ENCODE results near the gene TMC4.
"Not testable (repeated sequence)": the region's sequence is repeated elsewhere in the genome, so short reads cannot be mapped to it uniquely, and the experiment has no call there.

The TMC4 gene

DNA sequence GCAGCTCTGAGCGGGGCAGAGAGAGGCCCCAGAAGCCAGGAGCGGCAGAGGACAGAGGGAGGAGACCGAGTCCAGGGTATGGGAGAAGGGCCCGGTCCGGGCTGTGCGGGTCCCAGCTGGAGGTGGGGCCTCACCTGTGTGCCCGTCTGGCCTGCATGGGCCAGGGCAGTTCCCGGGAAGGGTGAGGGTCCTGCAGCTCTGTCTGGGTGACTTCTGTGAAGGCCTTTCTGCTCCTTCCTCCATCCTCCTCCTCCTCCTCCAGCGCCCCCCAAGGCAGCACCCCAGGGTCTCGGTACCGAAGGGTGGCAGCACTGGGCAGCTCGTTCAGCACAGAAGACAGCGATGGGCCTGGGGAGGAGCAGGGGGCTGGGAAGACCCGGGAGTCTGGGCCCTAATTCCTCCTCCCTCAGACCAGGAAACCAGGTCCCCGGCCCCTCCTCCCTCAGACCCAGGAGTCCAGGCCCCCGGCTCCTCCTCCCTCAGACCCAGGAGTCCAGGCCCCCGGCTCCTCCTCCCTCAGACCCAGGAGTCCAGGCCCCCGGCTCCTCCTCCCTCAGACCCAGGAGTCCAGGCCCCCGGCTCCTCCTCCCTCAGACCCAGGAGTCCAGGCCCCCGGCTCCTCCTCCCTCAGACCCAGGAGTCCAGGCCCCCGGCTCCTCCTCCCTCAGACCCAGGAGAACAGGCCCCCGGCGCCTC is 1.1 kb downstream of the TMC4 start:
- H3K4me3 Mint-ChIP-seq, H3K9me3 Mint-ChIP-seq, DNase-seq, H3K27me3 Mint-ChIP-seq, H3K27ac Mint-ChIP-seq, ATAC-seq: not testable (repeated sequence)
- peaks cover 27% of the 10 kb centered on the region for H3K4me1 Mint-ChIP-seq

DNA sequence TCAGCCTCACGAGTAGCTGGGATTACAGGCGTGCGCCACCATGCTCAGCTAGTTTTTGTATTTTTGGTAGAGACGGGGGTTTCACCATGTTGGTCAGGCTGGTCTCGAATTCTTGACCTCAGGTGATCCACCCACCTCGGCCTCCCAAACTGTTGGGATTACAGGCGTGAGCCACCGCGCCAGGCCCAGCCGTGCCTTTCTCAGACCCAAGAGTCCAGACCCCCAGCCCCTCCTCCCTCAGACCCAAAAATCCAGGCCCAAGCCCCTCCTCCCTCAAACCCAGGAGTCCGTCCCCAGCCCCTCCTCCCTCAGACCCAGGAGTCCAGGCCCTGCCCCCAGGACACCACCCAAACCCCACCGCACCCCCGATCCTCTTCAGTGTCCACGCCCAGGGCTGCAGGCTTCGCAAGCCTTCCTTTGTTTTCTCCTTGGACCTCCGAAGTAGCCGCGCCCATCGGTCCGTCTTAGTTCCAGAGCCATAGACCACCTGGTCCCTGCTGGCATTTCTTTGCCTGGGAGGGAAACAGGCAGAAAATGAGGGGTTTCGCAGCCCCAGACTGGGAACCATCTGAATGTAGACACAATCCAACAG is 3.7 kb downstream of the TMC4 start:
- ATAC-seq (no peak), DNase-seq (no peak)
- Mint-ChIP-seq H3K4me3 (peak overlapping the region in 1 of 2 donors; percentile 53), H3K27me3 (peaks cover 5% of the 10 kb centered on the region), H3K9me3 (no peaks in the 10 kb centered on the region), H3K4me1 (peaks cover 37% of the 10 kb centered on the region), H3K27ac (no peak overlapping the region)

DNA sequence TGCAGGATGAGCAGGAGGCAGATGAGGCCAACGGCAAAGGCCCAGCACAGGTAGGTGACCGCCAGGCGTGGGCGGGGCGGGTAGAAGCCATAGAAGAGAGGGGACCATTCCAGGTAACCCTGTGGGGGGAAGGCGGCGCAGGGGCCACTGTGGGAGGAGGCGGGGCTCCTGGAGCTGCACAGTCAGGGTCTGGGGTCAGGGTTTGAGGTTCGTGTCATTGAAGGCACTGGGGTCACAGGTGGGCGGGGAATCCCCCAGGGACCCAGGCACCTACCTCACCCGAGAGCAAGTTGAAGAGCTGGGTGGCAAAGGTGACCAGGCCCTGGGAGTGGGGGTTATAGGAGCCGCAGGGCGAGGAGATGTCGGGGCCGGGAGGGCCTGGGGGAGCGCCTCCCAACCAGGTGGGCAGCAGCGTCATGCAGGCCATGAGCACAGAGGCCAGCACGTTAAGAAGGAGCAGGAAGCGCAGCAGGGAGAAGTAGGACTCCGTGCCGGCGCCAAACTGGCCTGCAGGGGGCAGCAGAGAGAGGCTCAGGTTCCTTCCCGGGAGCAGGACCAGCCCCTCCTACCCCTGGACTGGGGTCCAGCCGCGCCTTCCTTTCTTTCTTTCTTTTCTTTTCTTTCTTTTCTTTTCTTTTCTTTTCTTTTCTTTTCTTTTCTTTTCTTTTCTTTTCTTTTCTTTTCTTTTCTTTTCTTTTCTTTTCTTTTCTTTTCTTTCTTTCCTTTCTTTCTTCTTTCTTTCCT is 4.6 kb downstream of the TMC4 start:
- no peak overlapping the region for H3K27ac Mint-ChIP-seq
- ATAC-seq (peak; percentile 88), DNase-seq (peak; percentile 85 to 87)
- H3K27me3 Mint-ChIP-seq: peaks cover 10% of the 10 kb centered on the region
- no peaks in the 10 kb centered on the region for H3K9me3 Mint-ChIP-seq
- H3K4me1 Mint-ChIP-seq: peaks cover 37% of the 10 kb centered on the region
- H3K4me3 Mint-ChIP-seq: peak overlapping the region; percentile 53 to 69

DNA sequence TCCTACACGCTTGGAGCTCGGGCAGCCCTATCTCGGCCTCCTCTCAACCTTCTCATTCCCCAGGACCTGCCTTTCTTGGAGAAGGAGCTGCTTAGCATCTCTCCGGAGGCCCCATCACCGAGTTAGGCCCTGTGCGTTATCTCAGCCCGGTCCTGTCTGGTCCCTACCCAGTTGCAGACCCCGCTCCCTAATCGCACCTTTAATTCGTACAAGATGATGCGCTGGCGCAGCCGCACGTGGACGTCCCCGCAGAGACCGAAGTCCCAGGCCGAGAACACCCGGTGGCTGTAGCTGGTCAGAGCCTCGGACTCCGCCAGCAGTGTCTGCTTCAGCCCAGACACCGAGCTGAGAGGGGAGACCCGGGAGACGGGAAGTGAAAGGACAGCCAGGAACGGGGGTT is 7.7 kb downstream of the TMC4 start:
- no peak for DNase-seq
- no peaks in the 10 kb centered on the region for H3K9me3 Mint-ChIP-seq
- no peak for ATAC-seq
- H3K27ac Mint-ChIP-seq: no peak overlapping the region
- H3K4me1 Mint-ChIP-seq: peaks cover 60% of the 10 kb centered on the region
- peak overlapping the region in 1 of 2 donors; percentile 86 for H3K4me3 Mint-ChIP-seq
- H3K27me3 Mint-ChIP-seq: peaks cover 10% of the 10 kb centered on the region

DNA sequence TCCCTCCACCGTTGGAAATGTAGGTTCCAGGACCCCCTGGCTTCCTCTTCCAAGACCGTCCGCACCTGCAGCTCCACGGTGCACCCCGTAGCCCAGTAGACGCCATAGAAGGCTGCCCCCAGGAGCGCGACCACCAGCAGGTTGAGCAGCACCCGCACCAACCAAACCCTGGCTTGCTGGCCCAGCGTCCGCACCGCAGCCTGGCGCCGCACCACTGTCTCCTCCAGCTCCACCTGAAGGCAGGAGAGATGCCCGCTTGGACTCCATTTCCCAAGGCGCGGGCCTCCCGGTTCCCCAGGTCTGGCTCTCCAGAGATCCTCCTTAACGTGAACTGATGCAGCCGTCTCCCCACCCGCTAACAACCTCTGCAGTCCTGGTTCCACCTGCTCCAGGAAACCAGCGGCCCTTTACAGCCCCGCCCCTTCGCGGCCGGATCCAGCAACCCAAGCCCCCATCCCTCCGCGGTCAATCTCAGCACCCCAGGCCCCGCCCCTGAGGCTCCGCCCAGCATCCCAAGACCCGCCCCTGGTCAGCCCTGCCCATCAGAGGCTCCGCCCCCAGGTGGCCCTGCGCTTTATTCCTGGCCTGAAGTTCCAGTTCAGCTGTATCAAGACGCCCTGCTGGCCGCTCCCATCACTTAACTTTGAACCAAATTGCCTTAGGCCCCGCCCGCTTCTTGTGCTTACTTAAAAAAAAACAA is 8.4 kb downstream of the TMC4 start:
- Mint-ChIP-seq H3K27ac (no peak overlapping the region), H3K9me3 (no peaks in the 10 kb centered on the region), H3K4me3 (peak overlapping the region; percentile 70 to 86), H3K27me3 (peaks cover 10% of the 10 kb centered on the region), H3K4me1 (peaks cover 64% of the 10 kb centered on the region)
- ATAC-seq: no peak
- peak; percentile 68 to 71 for DNase-seq

DNA sequence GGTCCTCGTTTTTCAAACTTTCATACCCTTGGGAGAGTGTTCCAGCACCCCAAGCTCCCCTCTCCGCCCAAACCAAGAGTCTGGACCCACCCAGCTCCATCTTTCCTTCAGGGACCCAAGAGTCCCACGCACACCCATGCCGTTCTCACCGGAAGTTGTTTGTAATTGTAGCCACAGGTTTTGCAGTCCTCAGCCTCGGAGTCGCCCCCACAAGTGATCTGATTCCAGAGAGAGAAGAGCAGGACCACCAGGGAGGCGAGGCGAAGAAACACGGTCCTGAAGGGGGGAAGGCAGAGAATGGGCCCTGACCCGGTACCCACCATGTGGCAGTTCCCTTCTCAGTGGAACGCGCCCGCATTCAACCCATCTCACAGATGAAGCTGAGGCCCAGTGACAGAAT is 10.1 kb downstream of the TMC4 start:
- peaks cover 10% of the 10 kb centered on the region for H3K27me3 Mint-ChIP-seq
- DNase-seq (no peak), ATAC-seq (no peak)
- H3K27ac Mint-ChIP-seq: no peak overlapping the region
- peaks cover 65% of the 10 kb centered on the region for H3K4me1 Mint-ChIP-seq
- no peaks in the 10 kb centered on the region for H3K9me3 Mint-ChIP-seq
- H3K4me3 Mint-ChIP-seq: peak overlapping the region; percentile 87 to 93

DNA sequence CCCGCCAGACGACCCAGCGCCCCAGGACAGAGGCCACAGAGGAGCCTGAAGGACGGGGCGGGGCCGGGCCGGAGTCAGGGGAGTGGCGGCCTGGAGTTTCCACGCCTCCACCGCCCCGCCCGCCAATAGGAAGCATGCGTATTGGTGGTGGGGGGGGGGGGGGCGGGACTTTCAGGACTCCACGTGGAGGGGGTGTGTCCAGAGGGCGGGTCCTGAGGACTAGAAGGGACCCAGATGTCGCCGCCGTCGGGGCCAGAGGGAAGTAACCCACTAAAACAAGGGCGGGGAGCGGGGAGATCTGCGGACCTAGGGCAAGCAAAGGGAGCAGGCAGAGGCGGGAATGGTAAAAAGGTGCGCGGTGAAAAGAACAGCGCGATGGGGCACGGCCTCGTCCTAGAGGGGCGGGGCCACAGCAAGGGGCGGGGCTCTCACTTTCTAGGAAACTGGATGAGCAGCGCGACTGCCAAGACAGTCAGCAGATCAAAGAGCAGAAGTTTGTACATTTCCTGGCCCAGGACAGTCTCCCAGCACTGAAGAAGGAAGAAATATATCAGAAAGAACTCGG is 10.6 kb downstream of the TMC4 start:
- peak; percentile 24 for ATAC-seq
- Mint-ChIP-seq H3K9me3 (no peaks in the 10 kb centered on the region), H3K4me3 (peak overlapping the region; percentile 87 to 93), H3K4me1 (peaks cover 65% of the 10 kb centered on the region), H3K27me3 (peaks cover 10% of the 10 kb centered on the region), H3K27ac (peak overlapping the region in 1 of 2 donors; percentile 98)
- peak; percentile 78 to 79 for DNase-seq

DNA sequence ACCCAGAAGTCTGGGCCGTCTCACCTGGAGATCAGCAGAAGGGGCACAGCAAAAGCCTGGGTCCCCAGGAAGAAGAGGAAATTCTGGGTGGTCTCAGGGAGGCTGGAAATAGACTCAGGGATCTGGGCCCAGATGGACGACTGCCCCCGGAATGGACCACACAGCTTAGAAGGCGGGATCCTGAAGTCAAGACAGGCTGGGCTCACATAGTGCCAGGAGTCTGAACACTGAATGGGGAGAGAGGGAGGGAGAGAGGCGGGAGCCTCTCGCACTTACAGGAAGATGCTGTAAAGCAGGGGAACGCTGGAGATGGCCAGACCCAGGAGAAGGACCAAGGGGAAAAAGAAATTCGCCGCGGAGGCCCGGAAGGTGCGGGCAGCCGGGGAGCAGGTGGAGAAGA is 12.1 kb downstream of the TMC4 start:
- DNase-seq: no peak
- Mint-ChIP-seq H3K4me3 (peak overlapping the region; percentile 90 to 98), H3K27ac (peak overlapping the region in 1 of 2 donors; percentile 74), H3K9me3 (no peaks in the 10 kb centered on the region), H3K27me3 (peaks cover 10% of the 10 kb centered on the region), H3K4me1 (peaks cover 77% of the 10 kb centered on the region)
- ATAC-seq: no peak

DNA sequence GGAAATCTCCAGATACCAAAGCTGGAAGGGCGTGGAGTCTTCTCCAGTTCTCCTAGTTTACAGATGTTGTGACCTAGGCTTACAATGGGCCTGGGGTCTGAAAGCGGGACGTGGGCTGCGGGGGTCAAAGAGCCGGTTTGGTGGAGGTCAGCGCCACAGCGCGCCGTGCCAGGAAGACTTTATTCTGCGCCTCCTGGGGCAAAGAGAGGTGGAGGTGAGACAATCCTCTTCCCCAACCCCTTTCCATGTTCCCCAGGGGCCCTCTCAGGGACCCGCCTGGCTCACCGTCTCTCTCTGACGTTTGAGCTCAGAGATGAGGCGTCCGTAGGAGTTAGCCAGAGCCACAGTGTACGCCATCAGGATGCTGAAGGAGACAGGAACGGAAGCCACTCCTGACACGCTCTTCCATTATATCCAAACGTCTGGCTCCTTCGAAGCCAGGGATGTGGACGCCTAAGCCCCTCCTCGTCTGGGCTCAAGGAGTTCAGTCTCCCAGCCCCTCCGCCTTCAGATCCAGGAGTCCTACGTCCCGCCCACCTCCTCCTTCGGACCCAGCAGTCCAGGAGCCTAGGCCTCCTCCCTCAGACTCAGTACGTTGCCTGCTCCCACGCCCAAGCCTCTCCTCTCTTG is 12.7 kb downstream of the TMC4 start:
- ATAC-seq (no peak), DNase-seq (no peak)
- Mint-ChIP-seq H3K9me3 (no peaks in the 10 kb centered on the region), H3K4me3 (peak overlapping the region; percentile 90 to 98), H3K4me1 (peaks cover 78% of the 10 kb centered on the region), H3K27me3 (peaks cover 10% of the 10 kb centered on the region), H3K27ac (peak overlapping the region; percentile 97)

DNA sequence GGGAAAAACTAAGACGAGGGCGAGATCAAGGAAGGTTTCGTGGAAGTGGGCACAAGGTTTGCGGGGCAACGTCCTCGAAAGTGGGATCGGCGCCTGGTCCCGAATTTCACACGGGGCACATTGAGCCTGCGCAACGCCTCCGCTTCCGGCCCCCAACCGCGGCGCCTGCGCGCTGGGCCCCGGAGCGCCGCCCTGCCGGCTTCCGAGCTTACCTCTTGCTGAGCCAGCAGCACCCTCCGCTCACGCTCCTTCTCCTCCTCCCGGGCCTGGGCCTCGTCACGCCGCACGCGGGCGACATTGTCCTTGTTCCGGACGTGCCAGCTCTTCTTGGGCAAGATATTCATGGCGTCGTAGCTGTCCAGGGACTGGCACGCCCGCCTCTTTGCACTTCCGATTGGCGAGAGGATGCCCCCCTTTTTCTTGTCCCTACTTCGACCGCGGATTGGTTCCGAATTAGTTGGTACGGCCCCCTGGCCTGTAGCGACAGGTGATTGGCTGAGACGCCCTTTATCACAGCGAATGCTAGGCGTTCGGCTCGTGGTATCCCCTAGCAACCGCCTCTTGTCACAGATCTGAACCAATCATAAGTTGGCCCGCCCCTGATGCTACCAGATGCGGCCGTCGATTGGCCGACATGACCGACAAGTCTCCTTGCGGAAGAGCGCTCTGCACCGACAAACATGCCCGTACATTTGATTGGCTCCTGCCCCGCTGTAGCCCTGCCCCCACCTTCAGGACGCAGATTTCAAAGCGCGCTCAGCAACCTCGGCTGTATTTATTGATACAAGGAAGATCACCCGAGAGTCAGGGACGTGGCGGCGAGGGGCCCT is 13.4 kb downstream of the TMC4 start, which contains the start of gene LENG1:
TSS of gene LENG1 (minus strand) at position 370 of the 830 bp plus-strand sequence. CDS start at position 344, 26 bp downstream.
- peak; percentile 97 to 99 for DNase-seq
- peak within 1 kb of the TSS; percentile 99 for H3K27ac Mint-ChIP-seq
- peak; percentile 94 for ATAC-seq

DNA sequence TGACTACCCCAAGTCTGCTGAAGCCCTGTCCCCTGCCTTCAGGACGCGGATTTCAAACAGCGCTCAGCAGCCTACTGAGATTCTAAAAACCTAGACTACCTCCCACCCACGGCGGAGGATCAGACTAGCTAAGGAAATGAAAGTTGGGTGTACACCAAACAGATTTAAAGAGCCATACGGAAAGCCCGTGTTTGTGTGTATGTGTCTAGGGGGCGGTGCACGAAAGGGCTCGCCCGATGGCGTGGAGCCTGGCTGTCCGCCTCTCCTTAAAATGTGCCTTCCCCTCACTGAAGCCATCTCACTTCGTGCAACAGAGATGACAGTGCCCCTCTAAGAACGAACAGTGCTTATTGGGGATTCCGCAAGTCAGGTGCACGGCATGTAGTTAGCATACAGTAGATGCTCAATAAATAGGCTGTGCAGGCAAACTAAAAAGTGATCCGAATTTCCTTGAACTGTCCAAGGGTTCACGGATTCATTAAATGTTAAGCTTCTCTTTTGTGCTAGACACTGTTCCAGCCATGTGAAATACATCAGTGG is 14.1 kb downstream of the TMC4 start:
- H3K4me3 Mint-ChIP-seq: peak overlapping the region; percentile 90 to 98
- no peaks in the 10 kb centered on the region for H3K9me3 Mint-ChIP-seq
- H3K4me1 Mint-ChIP-seq: peaks cover 79% of the 10 kb centered on the region
- ATAC-seq: no peak
- H3K27ac Mint-ChIP-seq: peak overlapping the region; percentile 62 to 99
- peaks cover 1% of the 10 kb centered on the region for H3K27me3 Mint-ChIP-seq
- DNase-seq: peak; percentile 42 to 43

More for the DNA sequence above, 13.4 kb downstream of the TMC4 start, which contains the start of gene LENG1:
- no peaks in the 10 kb centered on the region for H3K9me3 Mint-ChIP-seq
- H3K27me3 Mint-ChIP-seq: peaks cover 8% of the 10 kb centered on the region
- H3K4me3 Mint-ChIP-seq: peak within 1 kb of the TSS; percentile 90 to 98
- H3K4me1 Mint-ChIP-seq: peaks cover 79% of the 10 kb centered on the region

DNA sequence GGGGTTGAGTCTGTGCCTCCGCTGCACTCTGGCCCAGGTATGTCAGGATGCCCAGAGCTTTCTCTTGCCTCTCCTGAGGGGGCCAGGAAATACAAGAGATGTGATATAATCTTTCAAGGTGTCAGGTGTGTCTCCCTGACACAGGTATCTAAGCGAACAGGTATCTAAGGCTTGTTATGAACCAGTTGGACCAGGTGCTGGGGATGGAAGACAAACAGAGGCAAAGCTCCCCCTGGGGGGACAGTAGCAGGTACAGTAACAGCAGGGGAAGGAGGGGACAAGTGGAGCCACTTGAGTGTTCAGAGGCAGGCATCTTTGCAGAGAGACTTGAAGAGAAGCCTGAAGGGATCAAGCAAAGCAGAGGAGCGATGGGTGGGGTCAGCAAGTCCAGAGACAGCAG is 16.0 kb downstream of the TMC4 start:
- ATAC-seq (no peak), DNase-seq (no peak)
- no peak overlapping the region for H3K4me3 Mint-ChIP-seq
- H3K4me1 Mint-ChIP-seq: peaks cover 78% of the 10 kb centered on the region
- no peaks in the 10 kb centered on the region for H3K27me3 Mint-ChIP-seq
- no peaks in the 10 kb centered on the region for H3K9me3 Mint-ChIP-seq
- H3K27ac Mint-ChIP-seq: peak overlapping the region in 1 of 2 donors; percentile 88

DNA sequence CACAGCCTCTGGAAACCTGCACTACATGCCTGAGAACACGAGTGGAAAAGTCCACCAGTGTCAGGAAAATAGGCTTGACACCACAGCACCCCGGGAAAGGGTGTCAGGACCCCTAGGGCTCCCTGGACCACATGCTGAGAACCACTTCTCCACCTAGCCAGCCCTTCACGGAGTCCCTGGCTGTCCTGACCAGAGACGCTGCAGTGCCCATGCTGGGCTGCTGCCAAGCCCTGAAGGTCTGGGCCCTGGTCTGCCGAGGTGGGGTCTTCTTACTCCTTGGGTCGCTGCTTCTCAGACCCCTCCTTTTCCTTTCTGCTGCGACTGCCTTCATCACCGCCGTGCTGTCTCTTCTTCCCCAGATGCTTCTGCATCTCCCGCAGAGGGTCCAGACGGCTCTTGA is 16.5 kb downstream of the TMC4 start:
- no peaks in the 10 kb centered on the region for H3K27me3 Mint-ChIP-seq
- ATAC-seq (no peak), DNase-seq (no peak)
- peak overlapping the region in 1 of 2 donors; percentile 88 for H3K27ac Mint-ChIP-seq
- no peak overlapping the region for H3K4me3 Mint-ChIP-seq
- H3K9me3 Mint-ChIP-seq: no peaks in the 10 kb centered on the region
- H3K4me1 Mint-ChIP-seq: peaks cover 74% of the 10 kb centered on the region

DNA sequence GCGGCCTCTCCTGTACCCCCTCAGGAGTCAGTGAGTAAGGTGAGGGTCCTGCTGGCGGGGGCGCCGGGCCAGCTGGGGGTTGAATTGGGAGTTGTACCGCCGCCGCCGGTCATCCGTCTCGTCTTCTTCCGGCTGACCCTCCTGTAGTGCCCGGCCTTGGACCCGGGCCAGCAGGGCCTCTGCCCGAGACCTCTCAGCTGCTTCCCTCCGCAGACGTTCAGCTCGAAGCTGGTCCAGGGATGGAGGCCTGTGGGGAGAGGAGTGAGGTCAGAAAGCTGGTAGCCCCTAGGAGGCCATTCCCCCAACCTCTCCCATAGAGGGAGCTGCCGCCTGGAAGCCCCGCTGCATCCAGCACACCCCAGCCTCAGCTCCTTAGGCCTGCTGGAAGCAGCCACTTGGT is 17.3 kb downstream of the TMC4 start:
- H3K27me3 Mint-ChIP-seq: no peaks in the 10 kb centered on the region
- DNase-seq (no peak), ATAC-seq (no peak)
- no peaks in the 10 kb centered on the region for H3K9me3 Mint-ChIP-seq
- peak overlapping the region in 1 of 2 donors; percentile 81 for H3K27ac Mint-ChIP-seq
- peaks cover 66% of the 10 kb centered on the region for H3K4me1 Mint-ChIP-seq
- no peak overlapping the region for H3K4me3 Mint-ChIP-seq

Data from stimulated activated naive CD8-positive, alpha-beta T cell treated with anti-CD3 and anti-CD28 coated beads, Interleukin-15, amount 100 ng/mL, for 72 hours (primary cell).